ENCODE results near the gene NFX1.
"Not testable (repeated sequence)": the region's sequence is repeated elsewhere in the genome, so short reads cannot be mapped to it uniquely, and the experiment has no call there.

Gene NFX1

DNA sequence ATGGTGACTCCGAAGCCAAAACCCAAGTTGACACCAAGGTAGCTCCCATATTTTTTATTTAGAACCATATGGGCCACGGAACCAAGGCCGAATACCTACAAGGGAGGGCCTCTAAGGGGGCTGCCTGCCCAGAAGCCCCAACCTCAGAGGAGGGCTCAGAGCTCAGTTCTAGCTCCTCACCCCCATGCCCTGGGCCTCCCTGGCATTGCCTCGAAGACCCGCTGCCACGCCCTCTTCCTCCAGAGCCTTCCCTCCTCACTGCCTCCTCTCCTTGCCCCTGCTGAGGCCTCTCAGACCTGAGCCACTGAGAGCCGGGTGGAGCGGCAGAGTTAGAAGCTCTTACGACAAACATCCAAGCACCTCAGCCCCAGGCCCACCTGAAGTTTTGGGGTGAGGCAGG is 96.7 kb downstream of the NFX1 start:
- DNase-seq (ENCODE audit: low spot score), result not testable (repeated sequence)

- no peak for DNase-seq (ENCODE audit: low spot score)
These were observed 98.0 kb downstream of the NFX1 start for GRCh38 chr9:33388110-33388994.

- peak; percentile 50 for DNase-seq (ENCODE audit: low spot score)
These were observed 100.9 kb downstream of the NFX1 start for GRCh38 chr9:33391111-33391771.

DNA sequence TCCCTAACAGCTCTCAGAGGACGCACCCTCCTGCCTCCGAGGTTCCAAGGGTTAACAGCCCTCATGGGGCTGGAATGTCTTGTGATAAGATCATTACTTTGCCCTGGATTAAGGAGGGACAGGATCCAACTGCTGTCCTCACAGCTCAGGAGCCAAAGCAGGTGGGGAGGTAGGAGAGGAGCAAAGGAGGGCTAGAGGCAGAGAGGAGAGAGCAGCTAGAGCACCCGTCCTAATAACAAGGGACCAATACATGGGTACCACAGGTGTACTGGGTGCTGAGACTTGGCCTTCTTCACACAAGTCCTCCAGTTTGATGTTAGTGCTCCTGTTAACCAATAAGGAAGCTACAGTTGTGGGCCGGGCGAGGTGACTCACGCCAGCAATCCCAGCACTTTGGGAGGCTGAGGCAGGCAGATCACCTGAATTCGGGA is 102.3 kb downstream of the NFX1 start:
- DNase-seq (ENCODE audit: low spot score), result not testable (repeated sequence)

DNA sequence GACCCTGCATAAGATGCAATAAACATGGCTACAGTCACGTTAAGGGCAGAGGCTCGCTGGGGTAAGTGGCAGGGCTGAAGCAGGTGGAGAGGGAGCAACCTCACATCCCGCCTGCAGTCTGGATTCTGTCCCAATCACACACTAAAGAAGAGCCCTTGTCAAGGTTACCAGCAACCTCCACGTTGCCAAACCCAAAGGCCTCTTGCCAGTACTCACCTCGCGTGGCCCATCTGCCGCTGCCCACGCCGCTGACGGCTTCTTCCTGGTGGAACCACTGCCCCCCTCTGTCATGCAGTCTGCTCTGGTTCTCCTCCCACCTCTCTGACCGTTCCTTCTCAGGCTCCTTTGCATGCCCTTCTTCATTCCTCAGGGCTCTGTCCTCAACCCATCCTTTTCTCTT is 103.3 kb downstream of the NFX1 start:
- DNase-seq (ENCODE audit: low spot score), result no peak

DNA sequence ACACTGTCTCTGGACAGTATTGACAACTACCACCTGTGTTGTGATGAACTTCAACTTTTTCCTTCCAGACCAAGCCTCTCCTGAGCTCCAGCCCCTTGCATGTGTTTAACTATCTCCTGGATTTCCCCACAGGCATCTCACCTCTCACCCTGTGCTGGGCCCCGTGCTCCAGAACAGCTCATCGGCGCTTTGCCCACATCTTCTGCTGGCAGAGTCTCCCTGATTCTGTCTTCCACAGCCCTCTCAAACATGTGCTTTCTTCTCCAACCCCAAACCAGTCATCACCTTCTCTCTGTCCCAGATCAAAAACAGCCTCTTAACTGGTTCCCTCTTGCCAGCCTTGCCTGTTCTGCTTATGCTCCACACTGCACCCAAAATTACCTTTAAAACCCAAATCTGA is 103.7 kb downstream of the NFX1 start:
- not testable (repeated sequence) for DNase-seq (ENCODE audit: low spot score)

DNA sequence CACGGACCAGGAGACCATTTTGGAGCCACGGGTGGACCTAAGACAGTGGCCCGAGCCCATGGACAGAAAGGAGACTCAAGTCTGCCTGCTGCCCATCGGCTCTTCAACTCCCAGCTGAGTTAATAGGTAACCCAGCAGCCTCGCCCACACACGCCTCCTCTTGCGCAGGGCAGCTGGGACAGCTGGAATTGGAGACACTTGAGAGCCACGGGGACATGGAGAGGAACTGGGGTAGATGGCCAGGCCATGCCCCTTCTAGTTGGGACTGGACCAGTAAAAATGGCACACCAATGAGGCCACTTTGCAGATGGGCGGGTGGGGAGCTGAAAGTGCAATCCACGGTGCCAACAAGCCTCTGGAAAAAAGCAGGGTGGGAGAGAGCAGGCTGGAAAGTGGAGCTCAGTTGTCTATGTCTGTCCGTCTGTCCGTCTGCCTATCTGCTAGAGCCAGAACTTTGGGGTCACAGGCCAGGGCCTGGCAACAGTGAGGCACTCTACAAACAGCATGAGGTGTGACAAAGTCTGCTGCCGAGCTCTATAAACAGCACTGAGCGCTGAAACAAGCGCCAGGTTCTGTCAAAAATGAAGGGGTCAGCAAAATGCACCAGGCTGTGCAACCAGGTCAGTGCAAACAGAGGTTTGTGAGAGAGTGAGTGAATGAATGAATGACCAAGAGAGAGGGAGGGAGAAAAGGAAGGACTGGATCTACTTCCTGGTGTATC is 105.0 kb downstream of the NFX1 start:
- DNase-seq (ENCODE audit: low spot score), result not testable (repeated sequence)

GRCh38 chr9:33397801-33398200 is 107.5 kb downstream of the NFX1 start:
- not testable (repeated sequence) for DNase-seq (ENCODE audit: low spot score)

DNA sequence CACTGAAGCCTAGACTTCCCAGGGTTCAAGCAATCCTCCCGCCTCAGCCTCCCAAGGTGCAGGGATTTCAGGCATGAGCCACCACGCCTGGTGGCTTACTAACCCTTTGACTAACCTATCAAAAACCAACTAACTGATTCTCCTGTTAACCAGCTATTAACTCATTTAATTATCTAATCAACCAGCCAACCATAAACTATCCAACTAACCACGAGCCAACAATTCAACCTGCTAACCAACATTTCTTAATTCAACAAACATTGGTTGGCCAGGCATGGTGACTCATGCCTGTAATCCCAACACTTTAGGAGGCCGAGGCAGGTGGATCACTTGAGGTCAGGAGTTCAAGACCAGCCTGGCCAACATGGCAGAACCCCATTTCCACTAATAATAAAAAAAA is 108.7 kb downstream of the NFX1 start:
- DNase-seq (ENCODE audit: low spot score), result not testable (repeated sequence)

- not testable (repeated sequence) for DNase-seq (ENCODE audit: low spot score)
These were observed 111.5 kb downstream of the NFX1 start for GRCh38 chr9:33401809-33402208.

DNA sequence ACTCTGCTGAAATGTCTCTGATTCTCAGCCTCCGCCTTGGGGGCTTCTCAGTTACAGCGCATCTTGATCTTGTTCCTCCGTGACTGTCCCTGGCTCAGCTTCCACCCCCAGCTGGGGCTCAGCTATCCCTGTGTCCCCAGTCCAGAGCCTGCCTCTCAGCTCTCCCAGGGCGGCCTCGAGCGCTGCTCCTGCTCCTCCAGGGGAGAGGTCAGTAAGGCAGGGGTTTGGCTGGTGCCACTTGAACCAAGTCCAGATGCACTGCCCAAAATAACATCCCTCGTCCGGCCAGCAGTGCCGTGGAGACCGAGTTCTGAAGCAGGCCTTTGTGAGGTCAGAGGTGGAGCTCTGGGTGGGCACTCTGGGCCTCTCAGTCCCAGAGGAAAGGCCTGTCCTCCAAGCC is 112.1 kb downstream of the NFX1 start, which contains the start of gene AQP7:
AQP7 (minus strand) TSS at position 198 of the 400 bp plus-strand sequence. CDS start 1,306 bp downstream, outside the sequence.
- not testable (repeated sequence) for DNase-seq (ENCODE audit: low spot score)

DNA sequence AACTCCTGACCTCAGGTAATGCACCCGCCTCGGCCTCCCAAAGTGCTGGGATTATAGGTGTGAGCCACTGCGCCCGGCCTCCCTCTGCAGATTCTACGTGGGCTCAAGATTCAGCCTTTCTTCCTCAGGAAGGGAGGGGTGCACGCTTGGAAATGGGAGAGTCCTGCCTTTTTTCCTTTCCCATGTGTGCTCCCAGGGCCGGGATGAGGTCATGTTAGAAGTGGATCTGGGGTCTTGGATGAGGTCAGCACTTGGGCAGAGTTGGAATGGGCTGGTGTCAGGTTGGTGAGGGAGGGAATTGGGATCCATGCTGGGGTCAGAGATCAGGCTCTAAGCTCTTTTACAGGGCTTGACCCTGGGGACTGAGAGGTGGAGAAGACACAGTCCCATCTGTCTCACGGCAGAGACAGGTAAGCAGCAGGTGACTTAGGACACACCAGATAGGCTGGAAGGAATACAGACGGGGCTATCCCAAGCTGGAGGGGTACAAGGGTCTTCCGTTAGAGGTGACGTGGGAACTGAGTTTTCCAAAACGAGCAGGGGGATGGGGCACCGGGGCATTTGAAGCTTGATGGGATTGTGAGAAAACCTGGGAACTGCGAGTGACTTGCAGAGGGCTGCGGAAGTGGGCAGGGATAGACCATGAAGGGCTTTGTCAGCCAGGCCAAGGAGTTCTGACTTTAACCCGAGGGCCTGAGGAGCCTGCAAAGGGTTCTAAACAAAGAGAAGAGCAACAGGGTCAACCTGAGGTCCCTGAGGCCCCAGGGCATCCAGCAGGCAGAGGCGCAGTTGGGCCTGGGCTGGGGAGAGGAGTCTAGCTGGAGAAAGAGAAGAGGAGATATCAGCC is 113.8 kb downstream of the NFX1 start:
- no peak for DNase-seq (ENCODE audit: low spot score)

- DNase-seq (ENCODE audit: low spot score), result no peak
These were observed 114.6 kb downstream of the NFX1 start for GRCh38 chr9:33404788-33405362.

DNA sequence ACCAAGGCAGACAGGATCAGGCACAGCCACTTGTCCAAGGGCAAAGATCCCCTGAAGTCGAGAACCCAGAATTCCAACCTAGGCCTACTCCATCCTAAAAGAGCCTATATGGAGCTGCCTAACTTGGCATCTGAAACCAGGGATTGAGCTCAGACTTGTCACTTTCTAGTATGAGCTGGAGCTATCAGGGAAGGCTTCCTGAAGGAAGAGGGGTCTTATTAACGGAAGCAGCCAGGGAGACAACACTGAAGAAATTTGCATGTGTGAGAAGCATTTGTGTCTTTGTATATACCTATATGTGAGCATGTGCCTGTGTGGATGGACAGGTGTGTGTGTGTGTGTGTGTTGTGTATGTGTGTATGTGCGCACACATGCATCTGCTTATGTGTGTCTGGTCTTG is 116.7 kb downstream of the NFX1 start:
- DNase-seq (ENCODE audit: low spot score), result no peak

GRCh38 chr9:33408087-33408486 is 117.8 kb downstream of the NFX1 start:
- no peak for DNase-seq (ENCODE audit: low spot score)

- no peak for DNase-seq (ENCODE audit: low spot score)
These were observed 124.0 kb downstream of the NFX1 start for GRCh38 chr9:33414268-33414667.

DNA sequence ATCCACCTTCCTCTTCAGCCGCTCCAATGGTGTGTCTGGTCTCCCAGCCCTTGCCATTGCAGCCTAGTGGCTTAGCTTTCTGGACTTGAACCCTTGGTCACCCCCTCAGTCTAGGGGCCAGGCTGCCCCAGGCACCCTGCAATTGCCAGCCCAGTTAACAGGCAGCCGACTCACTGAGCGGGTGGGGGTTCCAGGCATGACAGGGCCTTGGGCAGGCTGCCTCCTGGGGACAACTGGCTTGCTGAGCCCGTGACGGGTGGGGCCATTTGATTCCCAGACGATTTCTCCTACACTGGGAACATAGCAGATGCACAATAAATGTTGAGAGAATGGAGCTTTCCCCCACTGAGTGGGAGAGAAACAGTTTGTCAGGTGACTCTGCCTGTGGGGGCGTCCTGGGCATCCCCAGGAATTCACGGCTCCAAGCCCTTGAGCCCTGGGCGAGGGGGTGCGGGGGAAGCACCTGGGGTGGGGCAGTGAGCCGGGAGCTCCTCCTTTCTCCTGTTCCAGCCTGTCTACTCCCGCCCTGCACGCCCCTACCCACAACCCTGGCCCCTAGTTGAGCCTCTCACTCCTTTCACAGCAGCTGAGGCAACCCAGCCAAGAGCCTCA is 124.7 kb downstream of the NFX1 start:
- no peak for DNase-seq (ENCODE audit: low spot score)

- no peak for DNase-seq (ENCODE audit: low spot score)
These were observed 125.3 kb downstream of the NFX1 start for GRCh38 chr9:33415501-33416038.

DNA sequence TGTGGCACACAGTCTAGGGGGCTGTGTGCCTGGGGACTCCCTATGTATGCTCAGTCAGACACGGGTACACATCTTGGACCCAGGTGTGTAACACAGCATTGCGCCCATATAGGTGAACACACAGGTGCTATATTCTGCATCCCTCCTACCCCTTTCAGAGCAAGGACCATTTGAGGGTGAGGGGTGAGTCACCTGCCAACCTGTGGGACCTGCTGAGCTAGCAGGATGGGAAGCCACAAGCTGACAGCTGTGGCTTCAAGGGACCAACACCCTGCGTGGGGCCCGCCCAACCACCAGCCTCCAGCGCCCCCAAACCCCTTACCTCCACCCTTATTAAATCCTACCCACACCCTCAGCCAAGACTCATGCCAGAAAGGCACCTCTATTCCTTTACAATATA is 126.7 kb downstream of the NFX1 start:
- no peak for DNase-seq (ENCODE audit: low spot score)

DNA sequence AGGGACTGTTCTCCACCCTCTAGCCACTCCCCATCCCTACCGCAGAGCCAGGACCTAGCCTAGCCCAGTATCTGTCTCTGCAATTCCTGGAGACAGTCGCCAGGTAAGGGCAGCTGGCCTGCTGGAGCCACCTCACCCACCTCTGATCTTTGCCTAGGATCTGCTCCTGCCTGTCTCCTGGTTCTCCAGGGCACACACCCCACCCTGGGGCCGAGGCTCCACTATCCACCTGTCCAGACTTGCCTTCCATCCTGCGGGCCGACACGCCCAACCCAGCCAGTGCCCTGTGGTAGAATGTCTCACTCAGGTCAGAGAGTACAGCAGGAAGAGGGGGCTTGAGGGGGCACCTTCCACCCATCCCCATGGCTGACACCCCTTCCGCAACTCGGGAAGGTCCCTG is 127.8 kb downstream of the NFX1 start:
- no peak for DNase-seq (ENCODE audit: low spot score)

Measured in SK-N-DZ (cell line).